CD4-positive, alpha-beta T cell treated with Interleukin-12 subunit alpha and Interleukin-12 subunit beta, for 1 hour (primary cell): ENCODE data around the gene GOLGA6A.
"Not testable (repeated sequence)": the region's sequence is repeated elsewhere in the genome, so short reads cannot be mapped to it uniquely, and the experiment has no call there.

Source experiments
- DNase-seq: peaks from one replicate; pipeline ENCODE4 v3.0.0-alpha.2; 2020

Gene GOLGA6A

DNA sequence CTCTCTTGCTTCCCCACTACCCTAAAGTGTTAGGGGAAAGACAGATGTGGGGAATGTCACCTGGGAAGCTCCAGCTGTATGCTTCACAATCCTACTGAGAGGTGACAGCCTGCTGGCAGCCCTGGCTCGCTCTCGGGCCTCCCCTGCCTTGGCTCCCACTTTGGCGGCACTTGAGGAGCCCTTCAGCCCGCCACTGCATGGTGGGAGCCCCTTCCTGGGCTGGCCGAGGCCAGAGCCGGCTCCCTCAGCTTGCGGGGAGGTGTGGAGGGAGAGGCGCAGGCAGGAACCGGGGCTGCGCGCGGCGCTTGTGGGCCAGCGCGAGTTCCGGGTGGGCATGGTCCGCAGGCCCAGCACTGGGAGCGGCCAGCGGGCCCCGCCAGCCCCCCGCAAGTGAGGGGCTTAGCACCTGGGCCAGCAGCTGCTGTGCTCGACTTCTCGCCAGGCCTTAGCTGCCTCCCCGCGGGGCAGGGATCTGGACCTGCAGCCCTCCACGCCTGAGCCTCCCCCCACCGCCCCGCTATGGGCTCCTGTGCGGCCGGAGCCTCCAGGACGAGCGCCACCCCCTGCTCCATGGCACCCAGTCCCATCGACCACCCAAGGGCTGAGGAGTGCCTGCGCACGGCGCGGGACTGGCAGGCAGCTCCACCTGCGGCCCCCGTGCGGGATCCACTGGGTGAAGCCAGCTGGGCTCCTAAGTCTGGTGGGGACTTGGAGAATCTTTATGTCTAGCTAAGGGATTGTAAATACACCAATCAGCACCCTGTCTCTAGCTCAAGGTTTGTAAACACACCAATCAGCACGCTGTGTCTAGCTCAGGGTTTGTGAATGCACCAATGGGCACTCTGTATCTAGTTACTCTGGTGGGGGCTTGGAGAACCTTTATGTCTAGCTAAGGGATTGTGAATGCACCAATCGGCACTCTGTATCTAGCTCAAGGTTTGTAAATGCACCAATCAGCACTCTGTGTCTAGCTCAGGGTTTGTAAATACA, 29.8 kb downstream of the GOLGA6A start:
- DNase-seq = not testable (repeated sequence)

DNA sequence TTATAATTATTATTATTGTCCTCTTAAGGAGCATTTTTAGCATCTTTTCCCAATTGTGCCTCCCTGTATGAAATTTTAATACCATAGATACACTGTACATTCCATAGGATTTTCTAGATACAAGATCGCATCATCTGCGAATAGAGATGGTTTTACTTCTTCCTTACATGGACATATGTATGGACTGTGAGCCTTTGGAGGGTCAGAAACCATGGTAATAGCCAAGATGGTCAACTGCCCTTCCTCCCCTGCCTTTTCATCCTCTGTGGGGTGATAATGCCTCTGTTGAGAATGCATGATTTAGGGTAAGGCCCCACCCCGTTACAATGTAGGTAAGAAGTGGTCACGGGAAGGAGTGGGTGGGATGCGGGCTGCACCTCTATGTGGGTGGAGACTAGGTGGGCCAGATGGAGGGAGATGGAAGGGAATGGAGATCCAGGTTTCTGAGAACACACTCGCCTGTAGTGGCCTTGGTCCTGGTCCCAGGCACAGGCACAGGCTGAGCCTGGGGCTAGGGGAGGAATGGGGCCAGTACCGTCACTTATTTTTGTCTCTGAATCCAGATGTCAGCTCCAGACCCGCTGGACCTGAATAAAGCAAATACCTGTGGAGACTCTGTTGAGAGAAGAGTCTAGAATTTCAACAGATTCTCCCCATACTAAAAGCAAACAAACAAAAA, 31.7 kb downstream of the GOLGA6A start:
- no peak for DNase-seq

DNA sequence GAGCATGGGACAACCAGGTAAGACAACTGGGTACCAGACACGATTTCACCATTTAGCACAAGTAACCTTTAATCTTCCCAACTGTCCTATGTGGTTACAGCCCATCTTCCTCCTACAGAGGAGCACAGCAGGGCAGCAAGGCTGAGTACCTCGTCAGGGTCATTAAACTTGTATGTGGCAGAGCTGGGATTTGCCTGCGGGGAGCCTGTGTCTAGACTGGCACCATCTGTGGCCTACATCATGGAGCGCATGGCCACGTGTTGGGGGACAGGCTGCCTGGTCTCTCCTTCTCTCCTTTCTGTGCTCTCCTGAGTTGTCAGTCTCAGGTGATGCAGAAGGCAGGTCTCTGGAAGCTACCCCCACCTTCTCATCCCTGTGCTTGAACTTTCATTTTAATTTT, 32.2 kb downstream of the GOLGA6A start:
- DNase-seq = no peak

DNA sequence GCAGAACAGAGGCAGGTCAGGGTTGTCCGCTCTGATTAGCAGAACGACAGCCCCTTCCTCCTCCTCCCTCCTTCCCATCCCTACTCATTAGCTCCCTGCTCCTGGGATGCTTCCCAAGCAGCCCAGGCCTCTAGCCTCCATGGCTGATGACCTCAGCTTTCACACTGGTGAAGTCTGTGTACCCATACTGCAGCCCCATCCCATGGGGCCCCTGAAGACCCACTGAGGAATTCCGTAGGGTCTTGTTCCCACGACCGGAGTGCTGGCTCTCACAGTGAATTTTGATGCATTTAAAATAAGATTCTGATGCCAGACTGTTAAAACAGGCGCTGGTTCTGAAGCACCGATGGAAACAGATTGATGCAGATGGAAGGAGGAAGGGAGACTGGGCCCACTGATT, 36.1 kb downstream of the GOLGA6A start:
- no peak for DNase-seq

DNA sequence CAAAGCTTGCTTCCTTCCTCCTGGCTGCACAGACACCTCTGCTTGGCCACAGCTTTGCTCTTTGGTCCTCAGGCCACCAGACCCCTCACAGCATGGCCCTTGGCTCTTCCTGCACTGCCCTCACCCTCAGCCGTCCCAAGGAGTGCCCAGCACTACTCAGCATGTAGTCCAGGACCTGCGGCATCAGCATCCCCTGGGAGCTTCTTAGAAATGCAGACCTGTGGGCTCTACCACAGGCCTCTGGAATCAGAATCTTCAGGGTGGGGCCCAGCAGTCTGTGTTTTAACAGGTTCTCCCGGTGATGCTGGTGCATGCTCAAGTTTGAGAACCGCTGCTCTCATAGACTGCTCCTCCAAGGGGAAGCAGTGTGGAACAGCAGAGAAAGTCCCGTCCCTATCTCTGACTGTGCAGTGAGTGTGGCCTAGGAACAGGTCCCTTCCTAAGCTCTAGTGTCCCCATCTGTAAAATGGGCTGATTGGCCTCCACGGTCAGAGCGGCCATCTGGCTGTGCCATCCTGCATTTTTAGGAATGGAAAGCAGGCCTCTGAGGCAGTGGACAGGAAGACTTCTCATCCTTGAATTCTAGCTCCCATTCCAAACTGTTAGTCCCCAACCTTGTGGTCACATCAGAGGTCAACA, 36.6 kb downstream of the GOLGA6A start:
- no peak for DNase-seq

DNA sequence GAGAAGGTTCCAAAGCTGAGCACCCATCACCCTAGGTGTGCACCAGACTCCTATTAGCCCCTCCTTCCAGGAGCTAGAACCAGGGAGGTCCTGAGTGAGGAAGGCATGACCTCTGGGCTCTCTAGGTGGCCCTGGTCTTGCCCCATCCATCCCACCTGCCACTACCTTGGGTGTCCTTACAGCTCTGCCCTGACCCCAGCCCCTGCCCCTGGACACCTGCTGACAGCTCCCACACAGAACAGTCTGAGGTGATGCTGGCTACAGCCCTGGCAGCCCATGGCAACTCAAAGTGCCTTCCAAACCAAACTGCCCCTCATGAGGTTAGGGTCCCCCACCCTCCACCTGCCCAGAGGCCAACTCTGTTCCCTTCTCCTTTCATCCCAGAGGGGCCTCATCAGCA, 37.2 kb downstream of the GOLGA6A start:
- no peak for DNase-seq

DNA sequence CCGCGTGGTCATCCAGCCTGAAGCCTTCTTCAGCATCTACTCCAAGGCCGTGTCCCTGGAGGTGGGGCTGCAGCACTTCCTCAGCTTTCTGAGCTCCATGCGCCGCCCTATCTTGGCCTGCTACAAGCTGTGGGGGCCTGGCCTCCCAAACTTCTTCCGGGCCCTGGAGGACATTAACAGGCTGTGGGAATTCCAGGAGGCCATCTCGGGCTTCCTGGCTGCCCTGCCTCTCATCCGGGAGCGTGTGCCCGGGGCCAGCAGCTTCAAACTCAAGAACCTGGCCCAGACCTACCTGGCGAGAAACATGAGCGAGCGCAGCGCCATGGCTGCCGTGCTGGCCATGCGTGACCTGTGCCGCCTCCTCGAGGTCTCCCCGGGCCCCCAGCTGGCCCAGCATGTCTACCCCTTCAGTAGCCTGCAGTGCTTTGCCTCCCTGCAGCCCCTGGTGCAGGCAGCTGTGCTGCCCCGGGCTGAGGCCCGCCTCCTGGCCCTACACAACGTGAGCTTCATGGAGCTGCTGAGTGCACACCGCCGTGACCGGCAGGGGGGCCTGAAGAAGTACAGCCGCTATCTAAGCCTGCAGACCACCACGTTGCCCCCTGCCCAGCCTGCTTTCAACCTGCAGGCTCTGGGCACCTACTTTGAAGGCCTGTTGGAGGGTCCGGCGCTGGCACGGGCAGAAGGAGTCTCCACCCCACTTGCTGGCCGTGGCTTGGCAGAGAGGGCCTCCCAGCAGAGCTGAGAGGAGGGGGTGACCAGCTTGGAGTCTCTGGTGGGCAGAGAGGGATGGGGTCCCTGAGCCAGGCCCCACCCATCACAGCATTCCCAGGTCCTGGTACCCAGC, 37.9 kb downstream of the GOLGA6A start:
- no peak for DNase-seq

DNA sequence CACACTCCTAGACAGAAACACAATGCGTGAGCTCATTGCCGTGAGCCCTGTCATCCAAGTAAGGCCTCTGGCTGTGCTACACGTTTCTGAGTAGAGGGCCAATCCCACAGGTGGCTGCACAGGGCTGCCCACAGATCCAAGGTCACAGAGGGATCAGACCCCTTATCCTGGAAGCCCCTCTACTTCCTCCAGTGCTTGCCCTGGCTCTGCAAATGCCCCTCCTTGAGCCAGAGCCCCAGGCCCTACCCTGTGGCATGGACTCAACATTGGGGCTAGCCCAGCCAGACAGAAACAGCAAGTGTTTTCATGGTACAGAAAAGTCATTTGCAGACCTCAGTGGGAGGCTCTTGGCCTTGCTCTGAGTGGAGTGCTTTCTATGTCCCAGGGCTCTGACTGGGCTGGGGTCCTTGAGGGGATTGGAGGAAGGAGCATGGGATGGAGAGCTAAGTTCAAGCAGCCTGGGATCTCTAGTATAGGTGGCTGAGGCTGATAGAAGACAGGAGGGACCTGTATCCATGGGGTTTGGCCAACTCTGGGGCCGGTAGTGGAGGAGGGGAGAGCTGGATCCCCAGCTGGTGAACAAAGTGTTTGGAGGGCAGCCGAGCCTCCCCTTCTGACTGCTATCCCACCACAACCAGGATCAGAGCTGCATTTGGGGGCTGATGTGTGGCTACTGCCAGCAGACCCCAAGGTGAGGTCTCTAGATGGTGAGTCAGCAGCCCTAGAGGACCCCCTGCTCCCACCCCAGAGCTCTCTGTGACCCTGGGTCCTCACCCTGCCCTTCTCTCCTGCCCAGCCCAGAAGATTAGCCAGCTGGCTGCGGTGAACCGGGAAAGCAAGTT, 38.7 kb downstream of the GOLGA6A start:
- DNase-seq = no peak

DNA sequence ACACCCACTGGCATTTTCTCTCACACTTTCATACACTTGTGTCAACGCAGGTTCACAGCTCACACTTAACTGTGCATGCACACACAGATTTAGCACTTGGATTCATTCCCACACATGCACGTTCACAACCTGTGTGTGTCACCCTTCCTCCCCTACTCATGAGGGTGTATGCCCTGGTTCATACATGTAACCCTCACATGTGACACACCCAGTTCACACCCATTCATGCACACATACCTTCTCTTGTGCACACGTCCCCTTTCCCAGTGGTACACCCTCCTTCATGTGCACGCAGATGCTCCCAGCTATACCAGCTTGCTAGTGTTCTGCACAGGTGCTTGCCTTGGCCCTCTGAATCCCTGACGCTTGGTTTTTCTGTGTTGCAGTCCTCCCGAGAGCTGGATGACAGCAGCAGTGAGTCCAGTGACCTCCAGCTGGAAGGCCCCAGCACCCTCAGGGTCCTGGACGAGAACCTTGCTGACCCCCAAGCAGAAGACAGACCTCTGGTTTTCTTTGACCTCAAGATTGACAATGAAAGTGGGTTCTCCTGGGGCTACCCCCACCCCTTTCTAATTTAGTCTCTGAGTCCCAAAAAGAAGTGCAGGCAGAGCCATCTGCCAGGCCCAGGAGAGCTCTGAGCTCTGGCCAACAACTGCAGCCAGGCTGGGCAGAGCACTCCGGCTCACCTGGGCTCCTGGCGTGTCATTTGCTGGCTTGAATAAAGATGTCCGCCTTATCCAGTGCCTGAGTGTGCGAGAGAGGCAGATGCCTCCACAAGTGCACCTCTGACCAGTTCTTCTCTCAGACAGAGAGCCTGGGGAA, 39.5 kb downstream of the GOLGA6A start:
- DNase-seq = no peak

DNA sequence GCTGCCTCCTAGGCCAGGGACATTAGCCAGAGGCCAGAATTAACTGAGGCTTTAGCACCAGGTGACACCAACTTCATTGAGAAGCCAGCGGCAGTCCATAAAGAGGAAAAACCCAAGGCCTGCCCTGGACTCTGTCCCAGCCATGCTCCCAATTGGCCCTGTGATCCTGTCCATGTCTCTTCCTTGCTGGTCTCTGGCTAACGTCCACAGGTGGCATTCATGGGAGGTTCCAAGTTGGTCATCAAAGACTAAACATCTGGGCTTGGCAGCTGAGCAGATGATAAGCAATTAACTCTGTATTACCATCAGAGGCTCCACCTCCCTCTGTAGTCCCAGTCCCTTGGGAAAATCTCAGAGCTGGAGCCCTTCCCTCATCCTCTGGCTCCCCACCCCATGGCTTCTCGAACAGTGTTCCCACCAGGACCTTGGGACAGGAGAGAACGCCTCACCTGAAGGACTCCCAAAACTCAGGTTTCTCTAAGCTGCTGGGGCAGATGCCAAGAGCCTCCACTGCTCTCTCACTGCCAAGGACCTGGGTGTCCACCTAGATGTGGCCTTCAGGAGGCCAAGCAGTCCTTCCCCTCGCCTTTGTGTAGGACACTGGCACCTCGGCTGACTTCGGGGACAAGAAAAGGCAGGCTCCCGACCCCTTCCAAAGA, 40.4 kb downstream of the GOLGA6A start:
- DNase-seq = no peak

DNA sequence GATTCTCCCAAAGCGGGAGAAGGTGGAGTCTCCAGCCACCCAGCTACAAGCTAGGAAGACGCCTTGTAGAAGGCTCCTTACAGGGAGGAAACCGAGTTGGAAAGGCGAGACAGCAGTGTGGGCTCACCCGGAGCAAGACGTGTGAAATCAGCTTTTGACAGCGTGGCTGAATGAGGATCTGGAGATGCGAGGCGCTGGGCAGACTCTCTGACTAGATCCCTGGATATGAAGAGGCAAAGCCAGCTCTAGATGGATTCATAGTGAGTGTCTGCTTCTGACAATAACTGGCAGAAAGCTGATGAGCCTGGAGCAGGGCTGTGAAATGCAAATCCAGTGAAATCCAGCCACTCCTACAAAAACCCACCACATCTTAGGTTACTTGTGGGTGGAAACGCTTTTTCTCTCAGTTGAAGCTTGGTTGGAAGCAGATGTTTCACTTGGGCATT, 41.0 kb downstream of the GOLGA6A start:
- no peak for DNase-seq

DNA sequence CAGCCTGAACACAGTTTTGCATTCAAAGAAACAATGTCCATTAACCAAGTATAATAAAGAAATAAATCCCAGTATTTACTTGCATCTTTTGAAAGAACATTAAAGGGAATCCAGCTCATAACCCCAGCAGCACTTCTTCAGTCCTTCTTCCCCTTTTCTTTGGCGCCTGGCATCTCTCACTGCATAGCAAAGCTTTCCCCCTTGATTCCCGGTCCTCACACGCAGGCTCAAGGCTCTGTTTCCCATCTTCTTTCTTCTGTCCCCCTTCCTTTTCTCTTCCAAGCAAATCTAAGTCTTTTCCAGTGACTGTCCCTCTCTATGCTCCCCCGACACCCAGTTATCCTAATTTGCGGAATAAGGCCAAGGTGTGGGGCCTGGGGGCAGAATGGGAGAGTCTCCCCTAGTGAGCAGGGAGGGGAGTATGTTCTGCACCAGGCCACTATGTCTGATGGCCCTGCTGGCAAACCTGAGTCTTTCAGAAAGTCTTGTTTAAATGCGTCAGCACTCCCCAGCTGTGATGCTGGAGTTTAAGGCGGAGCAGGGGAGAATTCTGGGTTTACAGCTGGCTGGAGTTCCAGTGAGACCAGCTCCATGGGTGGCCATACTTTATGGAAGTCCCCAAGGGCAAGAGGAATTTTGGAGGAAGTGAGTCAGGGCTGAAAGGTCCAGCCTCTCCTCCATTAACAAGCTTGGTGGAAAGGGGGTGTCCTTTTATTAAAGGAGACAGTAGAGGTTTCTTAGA, 42.1 kb downstream of the GOLGA6A start:
- DNase-seq = no peak

DNA sequence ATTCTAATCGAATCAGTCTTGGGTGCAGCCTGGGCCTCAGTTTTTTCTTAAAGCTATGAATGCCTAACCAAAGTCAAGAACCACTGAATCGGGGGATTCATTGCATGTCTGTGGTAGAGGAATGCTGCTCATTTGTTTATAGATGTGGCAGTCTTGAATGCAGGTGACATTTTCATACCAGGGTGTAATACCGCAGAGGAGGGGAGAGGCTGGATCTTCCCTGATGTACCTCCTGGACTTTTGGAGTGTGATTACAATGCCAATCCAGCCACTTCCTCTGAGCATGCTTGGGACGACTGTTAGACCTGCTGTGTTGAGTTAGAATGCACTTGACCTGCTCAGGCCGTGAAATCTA, 42.7 kb downstream of the GOLGA6A start:
- no peak for DNase-seq

DNA sequence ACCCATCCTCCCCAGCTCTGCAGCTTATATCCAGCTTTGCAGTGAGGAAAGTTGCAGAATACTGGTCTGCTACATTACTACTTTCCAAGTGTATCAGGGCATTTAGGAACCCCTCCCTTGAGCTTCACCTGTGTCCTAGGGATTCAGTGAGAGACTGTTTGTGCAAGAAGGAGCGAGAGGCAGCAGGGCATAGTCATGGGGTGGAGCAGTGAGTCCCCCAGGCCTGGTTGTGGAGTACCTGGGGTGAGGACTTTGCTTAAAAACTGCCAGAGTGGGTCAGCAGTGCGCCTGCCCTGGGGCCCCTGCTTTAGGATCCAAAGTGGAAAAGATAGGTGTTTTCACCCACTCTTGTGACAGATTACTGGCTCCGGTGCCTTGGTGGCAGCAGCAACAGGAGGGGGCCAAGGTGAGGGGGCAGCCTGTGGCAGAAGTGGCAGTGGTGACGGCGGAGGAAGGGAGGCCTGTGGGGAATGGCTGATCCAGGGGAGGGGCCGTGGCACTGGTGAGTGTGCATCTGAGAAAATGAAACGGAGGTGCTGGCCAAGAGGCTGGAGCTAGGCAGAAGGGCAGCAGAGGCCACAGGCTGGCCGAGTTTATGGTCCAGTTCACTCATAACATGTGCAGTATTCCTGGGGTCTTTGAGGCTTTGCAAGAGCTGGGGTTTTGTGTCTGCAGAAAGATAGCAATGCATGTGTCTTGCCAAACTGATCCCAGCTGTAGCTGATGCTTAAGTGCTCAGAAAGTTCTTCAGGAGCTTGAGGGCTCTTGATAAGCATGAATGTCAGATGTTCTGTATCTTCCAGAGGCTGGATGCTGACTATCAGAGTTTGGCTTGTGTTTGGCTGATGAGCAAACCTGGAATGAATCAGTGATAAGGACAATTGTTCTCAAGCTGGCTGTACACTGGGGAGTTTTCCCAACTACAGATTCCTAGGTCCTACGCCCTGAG, 43.4 kb downstream of the GOLGA6A start:
- DNase-seq = no peak

DNA sequence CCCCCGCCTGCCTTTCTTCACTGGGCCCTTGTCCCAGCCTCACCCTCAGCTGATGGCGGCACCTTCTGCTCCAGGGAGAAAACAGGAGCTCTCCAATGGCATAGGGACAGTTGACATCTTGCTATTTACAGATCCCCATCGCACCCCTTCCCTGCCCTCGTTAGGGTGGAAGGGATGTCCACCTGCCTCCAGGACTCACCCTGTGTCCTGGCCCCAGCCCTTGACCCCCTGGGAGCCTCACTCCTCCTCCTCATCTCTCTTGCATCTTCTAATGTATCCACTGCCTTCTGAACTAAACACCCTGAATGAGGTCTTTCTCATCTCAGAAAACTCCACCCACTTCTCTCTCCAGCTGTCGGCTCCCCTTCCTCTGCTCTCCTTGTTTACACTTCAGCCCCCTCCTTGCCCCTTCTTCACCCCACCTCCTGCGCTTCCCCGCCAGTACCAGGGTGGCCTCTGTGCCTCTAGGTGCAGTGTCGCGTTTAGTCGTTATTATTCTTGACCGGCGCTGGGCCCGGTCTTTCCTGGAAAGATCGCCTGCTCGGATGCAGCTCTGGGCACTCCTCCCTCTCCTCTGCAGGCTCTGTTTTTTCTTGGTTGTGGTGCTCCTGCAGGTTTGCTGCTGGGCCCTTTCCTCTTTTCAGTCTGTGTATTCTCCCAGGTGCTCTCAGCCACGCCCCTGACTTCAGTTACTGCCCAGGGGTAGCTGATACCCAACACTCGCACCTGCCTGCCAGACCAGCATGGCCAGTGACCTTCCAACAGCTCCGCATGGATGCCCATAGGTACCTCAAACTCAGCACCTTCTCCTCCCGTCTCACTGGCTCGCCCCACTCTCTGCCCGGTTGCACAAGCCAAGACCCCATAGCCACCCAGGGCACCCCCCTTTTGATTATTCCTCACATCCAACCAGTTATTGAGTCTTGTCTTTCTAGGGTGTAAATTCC, 44.9 kb downstream of the GOLGA6A start:
- DNase-seq = no peak

DNA sequence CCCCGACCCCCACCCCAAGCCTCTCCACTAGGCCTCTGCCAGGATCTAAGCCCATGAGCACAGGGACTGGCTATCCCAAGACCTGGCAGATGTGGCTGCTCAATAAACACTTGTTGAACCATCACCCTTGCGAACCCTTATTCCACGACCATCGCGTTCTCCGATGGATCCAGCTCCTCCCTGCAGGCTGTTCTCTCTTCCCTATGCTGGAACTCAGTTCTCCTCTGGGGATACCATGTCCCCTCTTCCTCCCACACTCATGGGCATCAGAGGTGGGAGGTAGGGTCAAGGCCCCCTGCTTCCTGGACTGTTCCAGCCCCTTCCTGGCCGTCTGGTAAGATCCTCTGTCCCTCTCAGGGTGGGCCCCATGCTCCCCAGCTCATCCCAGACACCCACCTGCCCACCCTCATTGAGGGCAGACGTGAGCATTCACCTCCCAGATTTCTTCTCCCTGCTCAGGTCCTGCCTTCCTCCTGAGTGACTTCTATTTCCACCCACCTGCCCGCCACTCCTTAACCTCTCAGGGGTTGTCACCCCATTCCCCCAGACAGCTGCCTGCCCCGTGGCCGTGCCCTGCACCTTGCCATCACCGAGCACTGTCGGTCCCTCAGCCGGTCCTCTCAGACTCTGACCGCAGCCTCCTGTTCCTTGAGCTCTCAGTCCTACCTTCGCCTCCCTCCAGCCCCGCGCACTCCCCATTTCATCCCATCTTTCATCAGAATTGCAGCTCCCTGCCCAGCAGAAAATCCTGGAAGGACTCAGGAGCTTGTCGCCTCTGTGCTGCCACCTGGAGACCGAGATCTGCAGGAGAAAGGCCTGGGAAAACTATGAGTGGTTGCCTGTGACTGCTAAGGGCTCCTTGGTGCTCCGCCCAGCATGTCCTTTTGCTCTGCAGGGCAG, 45.8 kb downstream of the GOLGA6A start:
- no peak for DNase-seq
